Glutamatergic neuron (in vitro differentiated cells): Measurements from ENCODE around the gene GATA2. TPM values are rescaled to one million over a fixed set of nuclear protein-coding genes. Genes with fewer than 3 reads are reported as not detected.
A peak's percentile ranks its signal among the peaks of the same experiment; 100 is the strongest.

Source experiments
- DNase-seq: peaks from one replicate; pipeline ENCODE4 v3.0.0; 2022
- H3K27ac Mint-ChIP-seq: one replicate; pipeline ENCODE4 v1.8.0; 2020; ENCODE audit warnings: mild to moderate bottlenecking, mixed read lengths, inconsistent platforms; ENCODE audit not compliant: unreplicated experiment
- H3K27me3 Mint-ChIP-seq: one replicate; pipeline ENCODE4 v1.8.0; 2020; ENCODE audit warnings: mild to moderate bottlenecking, moderate library complexity, mixed read lengths, inconsistent platforms; ENCODE audit not compliant: unreplicated experiment
- H3K36me3 Mint-ChIP-seq: one replicate; pipeline ENCODE4 v1.8.0; 2020; ENCODE audit warnings: mild to moderate bottlenecking, mixed read lengths, inconsistent platforms; ENCODE audit not compliant: unreplicated experiment
- H3K4me1 Mint-ChIP-seq: one replicate; pipeline ENCODE4 v1.8.0; 2020; ENCODE audit warnings: mild to moderate bottlenecking, low read depth, mixed read lengths, inconsistent platforms; ENCODE audit not compliant: unreplicated experiment
- H3K4me3 Mint-ChIP-seq: one replicate; pipeline ENCODE4 v1.8.0; 2020; ENCODE audit warnings: mild to moderate bottlenecking, mixed read lengths, inconsistent platforms; ENCODE audit not compliant: unreplicated experiment
- H3K9me3 Mint-ChIP-seq: one replicate; pipeline ENCODE4 v1.8.0; 2020; ENCODE audit warnings: mild to moderate bottlenecking, moderate library complexity, mixed read lengths, inconsistent platforms; ENCODE audit not compliant: unreplicated experiment
- CTCF ChIP-seq: fragments of 200-600 bp; sonication (generic); IDR thresholded peaks from one replicate; pipeline ENCODE4 v1.5.0; 2021; ENCODE audit not compliant: partially characterized antibody, unreplicated experiment
- total RNA-seq: library from RNA; stranded (reverse); fragmentation: NEBNext Ultra II Directional; extraction: Animal tissue kit (Norgen Biotek cat#: 25700); gene quantifications from one replicate; pipeline ENCODE4 v1.2.1, GENCODE V29; 2021; ENCODE audit not compliant: unreplicated experiment

Gene GATA2
- total RNA-seq, 1 donor from 2014 or later = 3.6 TPM

GRCh38 chr3:128468791-128469527, 24.0 kb downstream of the GATA2 start:
- Mint-ChIP-seq H3K27me3 (peaks cover 27% of the 10 kb centered on the region), H3K27ac (no peak overlapping the region), H3K4me3 (no peak overlapping the region), H3K9me3 (peaks cover 20% of the 10 kb centered on the region), H3K36me3 (peaks cover 6% of the 10 kb centered on the region), H3K4me1 (peaks cover 49% of the 10 kb centered on the region)
- no peak for TF ChIP-seq CTCF
- no peak for DNase-seq

- no peak for DNase-seq
- Mint-ChIP-seq H3K9me3 (peaks cover 22% of the 10 kb centered on the region), H3K36me3 (peaks cover 6% of the 10 kb centered on the region), H3K4me1 (peaks cover 42% of the 10 kb centered on the region), H3K27ac (no peak overlapping the region), H3K4me3 (no peak overlapping the region), H3K27me3 (peaks cover 27% of the 10 kb centered on the region)
- no peak for TF ChIP-seq CTCF
Measured at GRCh38 chr3:128468285-128468790, 24.7 kb downstream of the GATA2 start.

- Mint-ChIP-seq H3K4me1 (peaks cover 32% of the 10 kb centered on the region), H3K36me3 (peaks cover 6% of the 10 kb centered on the region), H3K27me3 (peaks cover 22% of the 10 kb centered on the region), H3K27ac (no peak within 1 kb of the TSS), H3K9me3 (peaks cover 19% of the 10 kb centered on the region), H3K4me3 (peak within 1 kb of the TSS; percentile 52)
- DNase-seq = no peak
- TF ChIP-seq CTCF = no peak
Measured at GRCh38 chr3:128466840-128467541, 26.0 kb downstream of the GATA2 start, which contains the start of gene DNAJB8. TSS of gene DNAJB8 (minus strand) at chr3:128466890. CDS start at chr3:128463245, 3,645 bp downstream.

GRCh38 chr3:128464702-128465101, 28.3 kb downstream of the GATA2 start:
- H3K27ac Mint-ChIP-seq = no peak overlapping the region

More at GRCh38 chr3:128464702-128465101, 28.3 kb downstream of the GATA2 start:
- no peak for TF ChIP-seq CTCF
- H3K27me3 Mint-ChIP-seq = peaks cover 21% of the 10 kb centered on the region
- peaks cover 23% of the 10 kb centered on the region for H3K9me3 Mint-ChIP-seq
- DNase-seq = no peak
- H3K4me1 Mint-ChIP-seq = peaks cover 23% of the 10 kb centered on the region
- H3K4me3 Mint-ChIP-seq = no peak overlapping the region
- H3K36me3 Mint-ChIP-seq = peaks cover 12% of the 10 kb centered on the region
